HEK293T (cell line): ENCODE data around the gene TPSD1.

Source experiments
- ARNT ChIP-seq: fragments of 450-650 bp; IDR thresholded peaks from 2 replicates; pipeline ENCODE4 v1.6.1; 2017; ENCODE audit warnings: mild to moderate bottlenecking
- ELF4 ChIP-seq: fragments of 450-650 bp; IDR thresholded peaks from 2 replicates; pipeline ENCODE4 v1.6.1; 2017; ENCODE audit warnings: antibody characterized with exemption
- FOXM1 ChIP-seq: fragments of 450-650 bp; IDR thresholded peaks from 2 replicates; pipeline ENCODE4 v1.6.1; 2017; ENCODE audit warnings: mild to moderate bottlenecking, borderline replicate concordance
- TARDBP ChIP-seq: fragments of 450-650 bp; IDR thresholded peaks from 2 replicates; pipeline ENCODE4 v1.6.1; 2016

DNA sequence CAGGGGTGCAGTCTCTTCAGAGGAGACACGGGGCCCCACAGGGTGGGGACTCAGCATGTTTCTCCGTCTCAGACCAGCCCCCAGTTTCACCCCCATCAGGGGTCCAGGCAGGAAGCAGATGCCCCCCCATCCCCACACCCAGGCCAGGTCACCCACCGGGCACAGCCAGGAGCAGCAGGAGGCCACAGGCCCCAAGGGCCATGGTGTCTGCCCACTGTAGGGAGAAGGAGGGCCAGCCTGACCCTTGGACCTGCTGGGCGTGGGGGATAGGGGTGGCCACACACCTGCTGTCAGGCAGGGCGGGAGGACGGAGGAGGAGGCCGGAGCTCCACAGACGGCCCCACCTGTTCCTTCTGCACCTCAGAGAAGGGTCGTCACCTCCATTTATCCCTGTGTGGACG is 30.8 kb upstream of the TPSD1 start, which contains the start of gene TPSG1:
- no peak for TF ChIP-seq FOXM1
- TF ChIP-seq TARDBP, result no peak
- TF ChIP-seq ELF4, result no peak
- no peak for TF ChIP-seq ARNT
